Measurements from ENCODE around the gene ALDH6A1. TPM values are rescaled to one million over a fixed set of nuclear protein-coding genes. Genes with fewer than 3 reads are reported as not detected.
A peak's percentile ranks its signal among the peaks of the same experiment; 100 is the strongest.

Gene ALDH6A1
- total and polyA plus RNA-seq, 2 of the 8 experiments (the other 6 are each of a cell fraction or from before 2014, with no cell fraction given): 12.1 to 28.7 TPM

- TF ChIP-seq TBP (IDR thresholded peaks at IDR 0.05; ENCODE audit: low read depth, low read length) (peak; percentile 91), EP300 (IDR thresholded peaks at IDR 0.05; ENCODE audit: borderline replicate concordance in 1 of 2, low read depth in 2 of 2, low read length in 2 of 2) (peak in 1 of 2 experiments; percentile 77; a peak in 1 of 3 replicates), CBX5 (IDR thresholded peaks at IDR 0.05; ENCODE audit: low read depth, low read length) (no peak), SRF (IDR thresholded peaks at IDR 0.05; ENCODE audit: low read depth, low read length) (0 out of 2 replicates have a peak, but pooled peaks have one; percentile 26), KDM1A (IDR thresholded peaks at IDR 0.05; ENCODE audit: borderline replicate concordance, low read length) (no peak), ZNF274 (IDR thresholded peaks at IDR 0.05; ENCODE audit: borderline replicate concordance, extremely low read depth, low read length) (no peak), POLR2A (IDR thresholded peaks at IDR 0.05; ENCODE audit: control extremely low read depth in 1 of 2, low read depth in 2 of 2, low read length in 2 of 2) (peak; percentile 96 to 98), YY1 (IDR thresholded peaks at IDR 0.05; ENCODE audit: low read depth, low read length) (peak; percentile 97), POU5F1 (IDR thresholded peaks at IDR 0.05; ENCODE audit: low read depth, low read length) (no peak), CBX8 (IDR thresholded peaks at IDR 0.05; ENCODE audit: borderline replicate concordance, low read depth, low read length) (no peak), FOSL1 (IDR thresholded peaks at IDR 0.05; ENCODE audit: insufficient read depth, low read depth, low read length) (no peak), TEAD4 (IDR thresholded peaks at IDR 0.05; ENCODE audit: low read depth, low read length) (0 out of 2 replicates have a peak, but pooled peaks have one; percentile 1), SAP30 (IDR thresholded peaks at IDR 0.05; ENCODE audit: insufficient read depth, insufficient replicate concordance, low read length) (no peak), RXRA (IDR thresholded peaks at IDR 0.05; ENCODE audit: insufficient read depth, low read depth, low read length) (no peak), KDM4A (IDR thresholded peaks at IDR 0.05; ENCODE audit: low read depth, low read length, severe bottlenecking) (peak; percentile 68), SP1 (IDR thresholded peaks at IDR 0.05; ENCODE audit: low read depth, low read length) (peak; percentile 94), HDAC6 (IDR thresholded peaks at IDR 0.05; ENCODE audit: low read depth, low read length) (no peak), NANOG (IDR thresholded peaks at IDR 0.05; ENCODE audit: insufficient read depth, low read depth, low read length, poor library complexity, severe bottlenecking) (no peak), CHD1 (IDR thresholded peaks at IDR 0.05; ENCODE audit: low read depth, low read length) (no peak)
- TF ChIP-seq, protein P1, sequence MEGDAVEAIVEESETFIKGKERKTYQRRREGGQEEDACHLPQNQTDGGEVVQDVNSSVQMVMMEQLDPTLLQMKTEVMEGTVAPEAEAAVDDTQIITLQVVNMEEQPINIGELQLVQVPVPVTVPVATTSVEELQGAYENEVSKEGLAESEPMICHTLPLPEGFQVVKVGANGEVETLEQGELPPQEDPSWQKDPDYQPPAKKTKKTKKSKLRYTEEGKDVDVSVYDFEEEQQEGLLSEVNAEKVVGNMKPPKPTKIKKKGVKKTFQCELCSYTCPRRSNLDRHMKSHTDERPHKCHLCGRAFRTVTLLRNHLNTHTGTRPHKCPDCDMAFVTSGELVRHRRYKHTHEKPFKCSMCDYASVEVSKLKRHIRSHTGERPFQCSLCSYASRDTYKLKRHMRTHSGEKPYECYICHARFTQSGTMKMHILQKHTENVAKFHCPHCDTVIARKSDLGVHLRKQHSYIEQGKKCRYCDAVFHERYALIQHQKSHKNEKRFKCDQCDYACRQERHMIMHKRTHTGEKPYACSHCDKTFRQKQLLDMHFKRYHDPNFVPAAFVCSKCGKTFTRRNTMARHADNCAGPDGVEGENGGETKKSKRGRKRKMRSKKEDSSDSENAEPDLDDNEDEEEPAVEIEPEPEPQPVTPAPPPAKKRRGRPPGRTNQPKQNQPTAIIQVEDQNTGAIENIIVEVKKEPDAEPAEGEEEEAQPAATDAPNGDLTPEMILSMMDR (IDR thresholded peaks at IDR 0.05; ENCODE audit: control extremely low read depth in 1 of 3, insufficient read depth in 1 of 3, low read depth in 1 of 3, low read length in 3 of 3): peak in 1 of 3 experiments; percentile 11; a peak in 1 of 4 replicates
These were observed at the start of gene ALDH6A1, which contains the start of gene LIN52 (continued) for GRCh38 chr14:74084277-74085046.
